Effector memory CD4-positive, alpha-beta T cell (primary cell): ENCODE measurements around the gene SLC5A8.
"Not testable (repeated sequence)": the region's sequence is repeated elsewhere in the genome, so short reads cannot be mapped to it uniquely, and the experiment has no call there.

Source experiments
- DNase-seq, 3 donors: peaks; one replicate each; pipeline ENCODE4 v3.0.0-alpha.2; 2020
- H3K27ac ChIP-seq: 2 replicates; pipeline ENCODE4 v1.7.0; 2013; ENCODE audit warnings: mild to moderate bottlenecking, low read length, moderate library complexity; ENCODE audit not compliant: insufficient read depth, poor library complexity, severe bottlenecking
- H3K27me3 ChIP-seq: replicated peaks from 2 replicates; pipeline ENCODE4 v1.7.0; 2013; ENCODE audit warnings: mild to moderate bottlenecking, low read length; ENCODE audit not compliant: insufficient read depth, control insufficient read depth, poor library complexity, severe bottlenecking
- H3K36me3 ChIP-seq: 2 replicates; pipeline ENCODE4 v1.7.0; 2013; ENCODE audit warnings: mild to moderate bottlenecking, low read length, moderate library complexity; ENCODE audit not compliant: control insufficient read depth, insufficient read depth
- H3K4me1 ChIP-seq: 2 replicates; pipeline ENCODE4 v1.7.0; 2013; ENCODE audit warnings: low read length, mild to moderate bottlenecking; ENCODE audit not compliant: control insufficient read depth, insufficient read depth, poor library complexity, severe bottlenecking
- H3K4me3 ChIP-seq: 2 replicates; pipeline ENCODE4 v1.7.0; 2013; ENCODE audit warnings: low read length, low read depth, mild to moderate bottlenecking; ENCODE audit not compliant: insufficient read depth, poor library complexity, severe bottlenecking
- H3K9me3 ChIP-seq: 2 replicates; pipeline ENCODE4 v1.7.0; 2013; ENCODE audit warnings: mild to moderate bottlenecking, low read length, moderate library complexity; ENCODE audit not compliant: control insufficient read depth

SLC5A8 gene

GRCh38 chr12:101174541-101174940 lies 35.5 kb downstream of the SLC5A8 start:
- DNase-seq, result no peak
- Histone ChIP-seq H3K4me1 (no peaks in the 10 kb centered on the region), H3K4me3 (no peak overlapping the region), H3K36me3 (no peaks in the 10 kb centered on the region), H3K27me3 (no peaks in the 10 kb centered on the region), H3K9me3 (no peaks in the 10 kb centered on the region), H3K27ac (no peak overlapping the region)

- Histone ChIP-seq H3K9me3 (no peaks in the 10 kb centered on the region), H3K4me1 (no peaks in the 10 kb centered on the region), H3K36me3 (no peaks in the 10 kb centered on the region), H3K27ac (no peak overlapping the region), H3K4me3 (no peak overlapping the region), H3K27me3 (no peaks in the 10 kb centered on the region)
- DNase-seq, result no peak
Measured at GRCh38 chr12:101173197-101173749, 36.8 kb downstream of the SLC5A8 start.

GRCh38 chr12:101172316-101172715 lies 37.7 kb downstream of the SLC5A8 start:
- Histone ChIP-seq H3K36me3 (no peaks in the 10 kb centered on the region), H3K4me1 (no peaks in the 10 kb centered on the region), H3K27ac (no peak overlapping the region), H3K4me3 (no peak overlapping the region), H3K27me3 (no peaks in the 10 kb centered on the region), H3K9me3 (no peaks in the 10 kb centered on the region)
- no peak for DNase-seq

GRCh38 chr12:101168001-101168400 lies 42.0 kb downstream of the SLC5A8 start:
- no peaks in the 10 kb centered on the region for H3K9me3 ChIP-seq

GRCh38 chr12:101166866-101167265 lies 43.2 kb downstream of the SLC5A8 start:
- Histone ChIP-seq H3K27me3 (no peaks in the 10 kb centered on the region), H3K9me3 (no peaks in the 10 kb centered on the region), H3K36me3 (no peaks in the 10 kb centered on the region), H3K4me1 (no peaks in the 10 kb centered on the region), H3K4me3 (no peak overlapping the region), H3K27ac (no peak overlapping the region)
- no peak for DNase-seq

More at GRCh38 chr12:101168001-101168400, 42.0 kb downstream of the SLC5A8 start:
- H3K36me3 ChIP-seq, result no peaks in the 10 kb centered on the region
- DNase-seq, result no peak
- H3K27me3 ChIP-seq, result no peaks in the 10 kb centered on the region
- H3K27ac ChIP-seq, result no peak overlapping the region
- no peaks in the 10 kb centered on the region for H3K4me1 ChIP-seq
- no peak overlapping the region for H3K4me3 ChIP-seq

GRCh38 chr12:101165319-101165718 lies 44.7 kb downstream of the SLC5A8 start:
- DNase-seq, result no peak
- H3K27me3 ChIP-seq, result no peaks in the 10 kb centered on the region

GRCh38 chr12:101145777-101146431 lies 64.1 kb downstream of the SLC5A8 start:
- H3K4me3 ChIP-seq, H3K9me3 ChIP-seq, H3K27ac ChIP-seq, H3K4me1 ChIP-seq, H3K27me3 ChIP-seq, H3K36me3 ChIP-seq, DNase-seq: not testable (repeated sequence)

More at GRCh38 chr12:101165319-101165718, 44.7 kb downstream of the SLC5A8 start:
- Histone ChIP-seq H3K36me3 (no peaks in the 10 kb centered on the region), H3K4me1 (no peaks in the 10 kb centered on the region), H3K27ac (no peak overlapping the region), H3K9me3 (no peaks in the 10 kb centered on the region), H3K4me3 (no peak overlapping the region)

- no peak overlapping the region for H3K4me3 ChIP-seq
- no peaks in the 10 kb centered on the region for H3K9me3 ChIP-seq
- H3K4me1 ChIP-seq, result no peaks in the 10 kb centered on the region
- no peaks in the 10 kb centered on the region for H3K27me3 ChIP-seq
- H3K36me3 ChIP-seq, result no peaks in the 10 kb centered on the region
- no peak for DNase-seq
- H3K27ac ChIP-seq, result no peak overlapping the region
Measured at GRCh38 chr12:101127521-101128219, 82.4 kb downstream of the SLC5A8 start.

- no peak for DNase-seq
- H3K27ac ChIP-seq, result no peak overlapping the region
- no peaks in the 10 kb centered on the region for H3K9me3 ChIP-seq
- H3K36me3 ChIP-seq, result no peaks in the 10 kb centered on the region
- no peaks in the 10 kb centered on the region for H3K4me1 ChIP-seq
- H3K27me3 ChIP-seq, result no peaks in the 10 kb centered on the region
- H3K4me3 ChIP-seq, result no peak overlapping the region
Measured at GRCh38 chr12:101117842-101118241, 92.2 kb downstream of the SLC5A8 start.

GRCh38 chr12:101116911-101117310 lies 93.1 kb downstream of the SLC5A8 start:
- DNase-seq, result no peak
- Histone ChIP-seq H3K27ac (no peak overlapping the region), H3K4me3 (no peak overlapping the region), H3K27me3 (no peaks in the 10 kb centered on the region), H3K36me3 (no peaks in the 10 kb centered on the region), H3K9me3 (no peaks in the 10 kb centered on the region), H3K4me1 (no peaks in the 10 kb centered on the region)
